A673 (cell line): ENCODE measurements around the gene RMND1. TPM values are rescaled to one million over a fixed set of nuclear protein-coding genes. Genes with fewer than 3 reads are reported as not detected.
A peak's percentile ranks its signal among the peaks of the same experiment; 100 is the strongest.

ENCODE experiments used
- BruUV-seq: library from RNA; stranded (reverse); fragments of 400-500 nt; replicated peaks from 2 replicates; lab custom pipeline; 2021; lab: Mats Ljungman, UMichigan
- CTCF ChIA-PET: fragments of 300-600 bp; sonication (Branson Sonifier 250); formaldehyde crosslinking; loops from one replicate; lab custom pipeline; 2022; ENCODE audit warnings: antibody characterized with exemption; lab: Charles Lee
- POLR2A ChIA-PET: fragments of 300-600 bp; sonication (Branson Sonifier 250); formaldehyde crosslinking; loops from one replicate; lab custom pipeline; 2022; ENCODE audit warnings: antibody characterized with exemption; ENCODE audit not compliant: low non-redundant PET; lab: Charles Lee
- DNase-seq: peaks from one replicate; pipeline ENCODE4 v3.0.0-alpha.2; 2015; ENCODE audit warnings: low spot score
- H3K27ac ChIP-seq: fragments of 200-600 bp; sonication (generic); 2 replicates; pipeline ENCODE4 v1.5.1; 2016; ENCODE audit warnings: mixed run types, low read depth, mild to moderate bottlenecking, mixed read lengths, antibody characterized with exemption, low read length; ENCODE audit not compliant: poor library complexity, severe bottlenecking
- H3K27me3 ChIP-seq: fragments of 200-600 bp; sonication (generic); replicated peaks from 2 replicates; pipeline ENCODE4 v1.6.1; 2017; ENCODE audit warnings: mixed run types, low read depth, mild to moderate bottlenecking, mixed read lengths, antibody characterized with exemption, low read length; ENCODE audit not compliant: insufficient read depth, poor library complexity
- H3K36me3 ChIP-seq: fragments of 200-600 bp; sonication (generic); 2 replicates; pipeline ENCODE4 v1.6.1; 2016; ENCODE audit warnings: mixed run types, mild to moderate bottlenecking, mixed read lengths, antibody characterized with exemption, low read length; ENCODE audit not compliant: insufficient read depth, poor library complexity, severe bottlenecking
- H3K4me1 ChIP-seq: fragments of 200-600 bp; sonication (generic); 2 replicates; pipeline ENCODE4 v1.6.1; 2017; ENCODE audit warnings: mixed run types, mild to moderate bottlenecking, mixed read lengths, antibody characterized with exemption, low read length; ENCODE audit not compliant: insufficient read depth, poor library complexity, severe bottlenecking
- H3K4me3 ChIP-seq: fragments of 200-600 bp; sonication (generic); 2 replicates; pipeline ENCODE4 v1.5.1; 2016; ENCODE audit warnings: low read depth, mixed run types, mild to moderate bottlenecking, mixed read lengths, low read length; ENCODE audit not compliant: poor library complexity, severe bottlenecking
- H3K9me3 ChIP-seq: fragments of 200-600 bp; sonication (generic); 2 replicates; pipeline ENCODE4 v1.6.1; 2016; ENCODE audit warnings: mixed run types, low read depth, mild to moderate bottlenecking, mixed read lengths, antibody characterized with exemption, low read length; ENCODE audit not compliant: poor library complexity, severe bottlenecking
- CTCF ChIP-seq: fragments of 300-800, 200-600 bp; sonication (generic); conservative IDR thresholded peaks from 2 replicates; pipeline ENCODE4 v1.5.1; 2017; ENCODE audit warnings: low read depth, mild to moderate bottlenecking, antibody characterized with exemption, low read length, moderate library complexity, mixed read lengths
- EZH2 ChIP-seq: fragments of 200-600 bp; sonication (generic); IDR thresholded peaks from 2 replicates; pipeline ENCODE4 v1.6.1; 2017; ENCODE audit warnings: borderline replicate concordance, low read depth, mild to moderate bottlenecking, mixed read lengths, antibody characterized with exemption, low read length; ENCODE audit not compliant: poor library complexity, severe bottlenecking
- intact Hi-C: fragments of 100-400 bp; cut with micrococcal nuclease; formaldehyde crosslinking; loops from one replicate; pipeline ENCODE4 v1.10.0; 2022; ENCODE audit not compliant: unreplicated experiment
- total RNA-seq: library from RNA; stranded (reverse); gene quantifications from 2 replicates; pipeline ENCODE4 v1.2.3, GENCODE V29; 2021

RMND1 gene
- total RNA-seq, 1 experiment from 2014 or later: 25.6 TPM

- H3K4me3 ChIP-seq: peak overlapping the region; percentile 97
- H3K27me3 ChIP-seq: no peaks in the 10 kb centered on the region
- TF ChIP-seq CTCF: no peak
- no peak for TF ChIP-seq EZH2
- intact Hi-C loops: no loop called here
- peak overlapping the region; percentile 99 for H3K27ac ChIP-seq
- CTCF ChIA-PET: interaction anchor here (0.5 to 0.8 kb wide), 2 partner anchors 49 to 971 kb away, joined by 4 to 5 read pairs; no protein-coding TSS in a partner anchor
- no peaks in the 10 kb centered on the region for H3K9me3 ChIP-seq
- DNase-seq: peak; percentile 83
- BruUV-seq: no TSS peak
- POLR2A ChIA-PET: no interaction called here
- H3K4me1 ChIP-seq: peaks cover 31% of the 10 kb centered on the region
- H3K36me3 ChIP-seq: peaks cover 9% of the 10 kb centered on the region
These were observed 62.2 kb downstream of the RMND1 start for GRCh38 chr6:151389618-151390275.

DNA sequence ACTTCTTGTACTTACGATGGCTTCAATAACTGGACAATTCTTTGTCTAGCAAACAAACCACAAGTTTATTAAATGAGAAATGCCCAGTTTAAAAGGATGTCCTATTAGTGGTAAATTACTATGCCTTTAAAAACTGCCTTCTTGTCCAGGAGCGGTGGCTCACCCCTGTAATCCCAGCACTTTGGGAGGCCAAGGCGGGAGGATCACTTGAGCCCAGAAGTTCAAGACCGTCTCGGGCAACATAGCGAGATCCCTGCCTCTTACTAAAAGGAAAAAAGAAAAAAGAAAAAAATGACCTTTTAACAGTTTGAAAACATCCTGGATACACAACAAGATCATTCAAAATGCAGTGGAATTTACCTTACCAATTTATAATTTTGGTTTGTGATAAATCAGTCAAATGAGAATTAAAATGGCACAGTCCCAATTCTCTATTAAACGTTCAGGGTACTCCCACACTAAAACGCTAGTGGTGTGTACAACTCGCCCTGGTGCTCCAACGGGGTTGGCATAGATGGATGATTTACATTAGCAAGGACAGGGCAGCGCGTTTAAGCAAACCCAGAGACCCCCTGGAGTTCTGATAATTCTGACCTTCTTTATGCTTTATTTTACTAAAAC is 62.8 kb downstream of the RMND1 start:
- Histone ChIP-seq H3K4me3 (peak overlapping the region; percentile 97), H3K9me3 (no peaks in the 10 kb centered on the region), H3K4me1 (peaks cover 35% of the 10 kb centered on the region), H3K27me3 (no peaks in the 10 kb centered on the region), H3K27ac (peak overlapping the region; percentile 99), H3K36me3 (peaks cover 8% of the 10 kb centered on the region)
- ChIA-PET CTCF (interaction anchor here (0.5 to 0.8 kb wide), 2 partner anchors 48 to 971 kb away, joined by 4 to 5 read pairs; no protein-coding TSS in a partner anchor), POLR2A (no interaction called here)
- intact Hi-C loops: no loop called here
- TF ChIP-seq CTCF (no peak), EZH2 (no peak)
- TSS peak; percentile 54 for BruUV-seq
- no peak for DNase-seq

GRCh38 chr6:151388236-151388635 is 63.7 kb downstream of the RMND1 start:
- H3K27ac ChIP-seq: peak overlapping the region; percentile 12
- no peak for DNase-seq
- BruUV-seq: no TSS peak
- no peak for TF ChIP-seq CTCF
- ChIA-PET CTCF (no interaction called here), POLR2A (no interaction called here)
- peaks cover 35% of the 10 kb centered on the region for H3K4me1 ChIP-seq
- H3K36me3 ChIP-seq: peaks cover under 1% of the 10 kb centered on the region
- no peak overlapping the region for H3K4me3 ChIP-seq
- intact Hi-C loops: no loop called here
- H3K9me3 ChIP-seq: no peaks in the 10 kb centered on the region
- no peaks in the 10 kb centered on the region for H3K27me3 ChIP-seq
